ENCODE measurements around the gene TMA16.

Gene TMA16

DNA sequence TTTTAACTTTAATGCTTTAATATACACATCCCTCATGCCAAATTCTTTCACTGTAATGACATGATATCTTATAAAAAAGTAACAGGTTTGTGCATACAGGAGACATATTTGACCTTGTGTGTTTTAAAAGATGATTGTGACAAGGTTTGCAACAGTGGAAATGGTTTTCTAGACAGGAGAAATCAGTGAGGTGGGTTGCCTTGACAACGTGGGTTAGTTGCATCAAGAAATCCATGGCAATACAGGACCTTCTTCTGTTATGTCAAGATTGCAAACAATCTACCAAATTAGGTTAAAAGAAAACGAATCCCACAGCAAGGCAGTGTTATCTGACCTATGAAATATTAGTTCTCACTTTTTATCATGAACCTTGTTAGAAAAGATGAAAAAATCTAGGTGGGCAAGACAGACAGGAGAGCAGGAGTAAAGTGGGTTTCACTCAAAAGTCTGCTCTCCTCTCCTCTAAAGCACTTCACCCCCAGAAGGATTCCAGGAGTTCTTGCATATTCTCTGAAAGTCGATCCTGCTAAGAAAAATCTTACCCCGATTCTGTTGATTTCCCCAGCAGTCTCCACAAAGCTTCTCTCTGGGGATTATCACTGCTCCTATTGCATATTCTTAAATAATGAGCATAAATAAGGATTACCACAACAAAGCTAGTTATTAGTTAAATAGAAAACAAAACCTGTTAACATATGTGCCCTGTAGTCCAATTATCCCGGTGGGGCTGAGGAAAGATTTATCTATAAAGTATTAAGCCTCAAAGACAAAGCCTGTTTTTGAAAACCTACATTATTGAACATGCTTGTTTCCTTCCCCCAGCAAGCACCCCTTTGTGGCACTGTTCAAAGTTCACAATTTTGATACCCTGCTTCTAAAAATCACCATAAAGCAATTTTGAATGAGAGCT is 71.0 kb downstream of the TMA16 start:
- no peak for DNase-seq

DNA sequence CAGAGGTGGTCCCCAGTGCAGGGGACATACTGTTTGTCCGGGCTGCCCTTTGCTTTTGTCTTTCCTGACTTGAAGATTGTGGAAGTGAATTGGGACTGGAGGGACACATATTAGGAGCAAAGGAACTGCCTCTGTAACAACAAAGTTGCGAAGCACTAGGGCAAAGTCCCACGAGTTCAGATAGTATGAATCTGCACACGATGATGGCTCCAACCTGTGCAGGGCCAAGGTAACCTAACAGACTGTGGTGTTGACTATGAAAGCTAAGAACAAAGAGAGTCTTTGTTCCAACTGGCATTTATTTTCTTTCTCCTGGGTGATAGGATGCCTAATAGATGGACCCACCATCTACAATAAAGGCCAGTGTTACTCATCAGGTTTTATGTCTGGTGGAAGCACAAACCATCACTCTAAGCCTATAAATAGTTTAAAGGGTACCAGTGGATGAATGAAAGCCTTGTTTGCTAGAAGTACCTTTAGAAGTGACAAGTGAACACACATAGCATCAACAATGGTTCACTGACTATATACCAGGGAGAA is 71.8 kb downstream of the TMA16 start:
- DNase-seq: no peak

DNA sequence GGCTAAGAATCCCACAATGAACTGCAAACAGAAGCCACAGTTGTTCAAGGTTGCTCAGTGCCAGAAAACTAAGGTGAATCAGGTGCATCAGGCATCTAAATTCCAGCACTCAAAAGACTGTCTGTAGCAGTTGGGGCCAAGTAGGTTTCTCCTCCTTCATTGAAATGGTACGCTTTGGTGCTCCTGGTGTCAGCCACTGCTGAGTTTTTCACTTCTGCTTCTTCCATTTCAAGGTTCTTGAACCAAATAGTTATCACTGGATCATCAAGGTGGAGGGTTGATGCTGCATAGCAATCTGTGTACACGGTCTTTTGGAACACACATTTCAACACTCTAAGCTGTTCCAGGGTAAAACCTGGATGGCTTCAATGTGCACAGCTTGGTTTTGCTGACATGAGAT is 74.4 kb downstream of the TMA16 start:
- DNase-seq: no peak
